ENCODE measurements around the gene LTO1. TPM values are rescaled to one million over a fixed set of nuclear protein-coding genes. Genes with fewer than 3 reads are reported as not detected.

Gene LTO1
- total RNA-seq, 1 experiment from 2014 or later: 27.5 TPM

GRCh38 chr11:69620683-69621290, 54.4 kb downstream of the LTO1 start (continued):
- TF ChIP-seq ATF2 (CRISPR knock-in tag; IDR thresholded peaks at IDR 0.05; ENCODE audit: borderline replicate concordance, low read depth) (no peak), TP53 (CRISPR knock-in tag; IDR thresholded peaks at IDR 0.05) (no peak), ATF3 (CRISPR knock-in tag; conservative IDR thresholded peaks at IDR 0.05) (no peak), CREM (CRISPR knock-in tag; IDR thresholded peaks at IDR 0.05) (no peak), OVOL2 (CRISPR knock-in tag; IDR thresholded peaks at IDR 0.05; ENCODE audit: borderline replicate concordance) (no peak), MYBL2 (CRISPR knock-in tag; IDR thresholded peaks at IDR 0.05) (no peak), JAZF1 (CRISPR knock-in tag; IDR thresholded peaks at IDR 0.05) (no peak)

GRCh38 chr11:69618237-69618636, 56.9 kb downstream of the LTO1 start:
- POLR2A ChIA-PET: no interaction called here
- Mint-ChIP-seq H3K4me3 (no peak overlapping the region), H3K9me3 (no peaks in the 10 kb centered on the region), H3K27me3 (ENCODE audit: low read depth) (peaks cover 3% of the 10 kb centered on the region), H3K4me1 (peaks cover 24% of the 10 kb centered on the region), H3K27ac (no peak overlapping the region), H3K36me3 (no peaks in the 10 kb centered on the region)
- CTCF ChIA-PET: no interaction called here
- DNase-seq (ENCODE audit: low spot score) (no peak), ATAC-seq (no peak)
- TF ChIP-seq GTF2I (CRISPR knock-in tag; conservative IDR thresholded peaks at IDR 0.05) (no peak), E2F4 (CRISPR knock-in tag; IDR thresholded peaks at IDR 0.05; ENCODE audit: borderline replicate concordance, low read depth) (no peak), SMAD4 (CRISPR knock-in tag; IDR thresholded peaks at IDR 0.05) (no peak), JAZF1 (CRISPR knock-in tag; IDR thresholded peaks at IDR 0.05) (no peak), CREB1 (CRISPR knock-in tag; IDR thresholded peaks at IDR 0.05) (no peak), ZNF423 (CRISPR knock-in tag; IDR thresholded peaks at IDR 0.05) (no peak), MXD4 (CRISPR knock-in tag; IDR thresholded peaks at IDR 0.05; ENCODE audit: borderline replicate concordance) (no peak)

- Mint-ChIP-seq H3K4me1 (peaks cover 24% of the 10 kb centered on the region), H3K4me3 (no peak overlapping the region), H3K9me3 (no peaks in the 10 kb centered on the region), H3K36me3 (no peaks in the 10 kb centered on the region), H3K27ac (no peak overlapping the region), H3K27me3 (ENCODE audit: low read depth) (peaks cover 3% of the 10 kb centered on the region)
- TF ChIP-seq ZNF121 (CRISPR knock-in tag; IDR thresholded peaks at IDR 0.05) (no peak), GABPB1 (CRISPR knock-in tag; IDR thresholded peaks at IDR 0.05) (0 out of 2 replicates have a peak, but pooled peaks have one; percentile 15)
- POLR2A ChIA-PET: no interaction called here
- no peak for ATAC-seq
- DNase-seq (ENCODE audit: low spot score): no peak
- CTCF ChIA-PET: no interaction called here
Measured at GRCh38 chr11:69617682-69618081, 57.5 kb downstream of the LTO1 start.

GRCh38 chr11:69617220-69617619, 57.9 kb downstream of the LTO1 start:
- DNase-seq (ENCODE audit: low spot score) (no peak), ATAC-seq (no peak)
- no peak overlapping the region for H3K4me3 Mint-ChIP-seq
- H3K4me1 Mint-ChIP-seq: peaks cover 24% of the 10 kb centered on the region
- peaks cover 3% of the 10 kb centered on the region for H3K27me3 Mint-ChIP-seq (ENCODE audit: low read depth)
- ChIA-PET CTCF (no interaction called here), POLR2A (no interaction called here)
- no peaks in the 10 kb centered on the region for H3K9me3 Mint-ChIP-seq
- H3K27ac Mint-ChIP-seq: no peak overlapping the region
- TF ChIP-seq E2F5 (CRISPR knock-in tag; IDR thresholded peaks at IDR 0.05) (no peak), PRRX2 (CRISPR knock-in tag; IDR thresholded peaks at IDR 0.05) (no peak), SOX15 (CRISPR knock-in tag; IDR thresholded peaks at IDR 0.05) (no peak), TP53 (CRISPR knock-in tag; IDR thresholded peaks at IDR 0.05) (no peak), NR1H2 (CRISPR knock-in tag; IDR thresholded peaks at IDR 0.05) (no peak), TEAD4 (CRISPR knock-in tag; IDR thresholded peaks at IDR 0.05) (no peak), ZNF423 (CRISPR knock-in tag; IDR thresholded peaks at IDR 0.05) (no peak)
- no peaks in the 10 kb centered on the region for H3K36me3 Mint-ChIP-seq

Other genes with a start within 250 kb of the LTO1 start
- not detected in 3 replicates for gene LINC01488, start 193.7 kb downstream of the LTO1 start, total RNA-seq (2021)
- gene CCND1, start 34.2 kb downstream of the LTO1 start, total RNA-seq (2021): 212 to 224 TPM (median 224 TPM) in 3 replicates
- 17.6 to 19.3 TPM (median 18.6 TPM) in 3 replicates for gene FGF19, start 28.7 kb upstream of the LTO1 start, total RNA-seq (2021)
- gene FGF4, start 100.0 kb upstream of the LTO1 start, total RNA-seq (2021): 3.2 to 5.9 TPM (median 3.3 TPM) in 3 replicates
- gene FGF3, start 144.1 kb upstream of the LTO1 start, total RNA-seq (2021): not detected in 3 replicates